Spleen (tissue), 11 donors: ENCODE data around the gene CDK8. TPM values are rescaled to one million over a fixed set of nuclear protein-coding genes. Genes with fewer than 3 reads are reported as not detected.

Source experiments
- DNase-seq: peaks from one replicate; pipeline ENCODE4 v3.0.0-alpha.2; 2020
- H3K27ac ChIP-seq, 8 donors: fragments of 200-600 bp; sonication (generic) in 7 of 8; 1 replicate in 4 of 8; 2 replicates in 4 of 8; pipeline versions ENCODE4 v1.5.0 to v1.8.0; 2016 to 2021; ENCODE audit warnings: inconsistent platforms in 4 of 8, mild to moderate bottlenecking in 4 of 8, moderate library complexity in 1 of 8
- H3K27me3 ChIP-seq, 7 donors: fragments of 200-600 bp; sonication (generic) in 6 of 7; replicated peaks in 1 of 7; 1 replicate in 4 of 7; 2 replicates in 3 of 7; pipeline versions ENCODE4 v1.5.0 to v1.8.0; 2016 to 2021; ENCODE audit warnings: inconsistent platforms in 3 of 7, mild to moderate bottlenecking in 1 of 7
- H3K36me3 ChIP-seq, 6 donors: fragments of 200-600 bp; sonication (generic) in 5 of 6; 1 replicate in 4 of 6; 2 replicates in 2 of 6; pipeline versions ENCODE4 v1.5.0 to v1.8.0; 2016 to 2021; ENCODE audit warnings: inconsistent platforms in 2 of 6
- H3K4me1 ChIP-seq, 6 donors: fragments of 200-600 bp; sonication (generic) in 5 of 6; 1 replicate in 3 of 6; 2 replicates in 3 of 6; pipeline versions ENCODE4 v1.5.0 to v1.8.0; 2016 to 2021; ENCODE audit warnings: inconsistent platforms in 3 of 6
- H3K4me3 ChIP-seq, 8 donors: fragments of 200-600 bp; sonication (generic) in 7 of 8; 1 replicate in 4 of 8; 2 replicates in 4 of 8; pipeline versions ENCODE4 v1.5.0 to v1.8.0; 2016 to 2021; ENCODE audit warnings: inconsistent platforms in 4 of 8, mild to moderate bottlenecking in 4 of 8, moderate library complexity in 2 of 8
- H3K9me3 ChIP-seq, 8 donors: fragments of 200-600 bp; sonication (generic) in 7 of 8; 1 replicate in 4 of 8; 2 replicates in 4 of 8; pipeline versions ENCODE4 v1.5.0 to v1.8.0; 2016 to 2021; ENCODE audit warnings: inconsistent platforms in 4 of 8
- CTCF ChIP-seq, 11 experiments: fragments of 200-600 bp in 7 of 11; fragments of 450-650 bp in 4 of 11; sonication (generic) in 4 of 11; IDR thresholded peaks in 8 of 11; conservative IDR thresholded peaks in 3 of 11; 1 replicate in 7 of 11; 2 replicates in 4 of 11; pipeline versions ENCODE4 v1.4.0 to v1.8.0; 2016 to 2021; ENCODE audit warnings: antibody characterized with exemption in 11 of 11, inconsistent platforms in 4 of 11, mild to moderate bottlenecking in 1 of 11
- POLR2A ChIP-seq, 3 donors: fragments of 450-650 bp; IDR thresholded peaks; one replicate each; pipeline ENCODE4 v1.5.1; 2017; ENCODE audit warnings: antibody characterized with exemption in 3 of 3, mild to moderate bottlenecking in 1 of 3
- POLR2AphosphoS5 ChIP-seq, 3 donors: sonication (generic); formaldehyde crosslinking; IDR thresholded peaks; one replicate each; pipeline ENCODE4 v1.5.1; 2017; ENCODE audit warnings: antibody characterized with exemption in 3 of 3
- WGBS, 5 donors: extraction: QIAGEN DNeasy Blood & Tissue Kit in 3 of 5; methylation state at CpG; one replicate each; pipeline versions ENCODE4 v1.1.5 to v1.1.7; 2013 to 2018; 5-methylcytosine and 5-hydroxymethylcytosine counted together
- intact Hi-C: fragments of 100-400 bp; cut with DNase I; formaldehyde crosslinking; loops from one replicate; pipeline ENCODE4 v1.15.0; 2023; ENCODE audit warnings: low total_unique reads
- polyA plus RNA-seq, 3 donors: library from polyadenylated mRNA; stranded (reverse); fragments of 200-250 nt; gene quantifications; one replicate each; pipeline ENCODE4 v1.2.1, GENCODE V29; 2013
- total RNA-seq, 7 donors: library from RNA; depleted of rRNA in 3 of 7; stranded (reverse); fragments of >200 nt in 3 of 7; fragmentation: NEBNext Ultra II Directional in 4 of 7; extraction: Animal tissue kit (Norgen Biotek cat#: 25700) in 4 of 7; gene quantifications; one replicate each; pipeline versions ENCODE4 v1.1.0 to v1.2.1, GENCODE V29; 2016 to 2021
- donor health status: healthy with polysubstance abuse.
- donor health status: DM: no; HTN: no; CAD: no; lungs with moderate emphysema.
- donor health status: DM: no; HTN: no; CAD: no.
- donor health status: Bipolar disorder and iron deficiency.
- donor health status: healthy.
- donor health status: DM: no; HTN: no; CAD: no.
- donor health status: DM: yes; HTN: yes; CAD: no.

CDK8 gene
- total and polyA plus RNA-seq, 10 donors: 7.8 to 16.4 (median 9.2) TPM

- peak within 1 kb of the TSS; percentile 93 to 98 (median 96) for H3K27ac ChIP-seq
- no peaks in the 10 kb centered on the region for H3K27me3 ChIP-seq
- H3K9me3 ChIP-seq: no peaks in the 10 kb centered on the region
- intact Hi-C loops: loop anchor here (5.0 kb wide), 1 partner anchor 35 kb away; no protein-coding TSS in a partner anchor
- H3K4me3 ChIP-seq: peak within 1 kb of the TSS; percentile 85 to 98 (median 90)
- DNase-seq: peak; percentile 96
- 0 to 1% (median 0%) methylated on average over 48 to 67 of the region's 67 CpGs for WGBS, 5 donors
- H3K36me3 ChIP-seq: peaks cover 3 to 37% (median 28%) of the 10 kb centered on the region in 6 donors
- TF ChIP-seq POLR2AphosphoS5 (IDR thresholded peaks at IDR 0.05): peak; percentile 76 to 91 (median 82)
- peak in 5 of 11 experiments; percentile 8 to 32 (median 16) for TF ChIP-seq CTCF (IDR thresholded peaks at IDR 0.05 in 8 of 11, conservative IDR thresholded peaks at IDR 0.05 in 3 of 11)
- TF ChIP-seq POLR2A (IDR thresholded peaks at IDR 0.05): peak in 2 of 3 donors; percentile 42 to 55
- peaks cover 10 to 45% (median 33%) of the 10 kb centered on the region in 6 donors for H3K4me1 ChIP-seq
These were observed 32.0 kb upstream of the CDK8 start, which contains the start of gene RNF6 for GRCh38 chr13:26221721-26222519. Gene RNF6, minus strand, starts transcription at chr13:26222314. Its CDS starts 2,665 bp downstream, at chr13:26219649.

GRCh38 chr13:26222520-26223046 is 31.3 kb upstream of the CDK8 start:
- H3K4me1 ChIP-seq: peaks cover 10 to 45% (median 33%) of the 10 kb centered on the region in 6 donors
- intact Hi-C loops: loop anchor here (5.0 kb wide), 1 partner anchor 35 kb away; no protein-coding TSS in a partner anchor
- no peak for DNase-seq
- TF ChIP-seq CTCF (IDR thresholded peaks at IDR 0.05 in 8 of 11, conservative IDR thresholded peaks at IDR 0.05 in 3 of 11) (no peak), POLR2A (IDR thresholded peaks at IDR 0.05) (no peak), POLR2AphosphoS5 (IDR thresholded peaks at IDR 0.05) (no peak)
- peak overlapping the region; percentile 85 to 98 (median 90) for H3K4me3 ChIP-seq
- H3K27me3 ChIP-seq: no peaks in the 10 kb centered on the region
- peak overlapping the region; percentile 93 to 98 (median 96) for H3K27ac ChIP-seq
- 25 to 34% (median 31%) methylated on average over 16 of the region's 16 CpGs for WGBS, 5 donors
- peaks cover 2 to 31% (median 21%) of the 10 kb centered on the region in 6 donors for H3K36me3 ChIP-seq
- no peaks in the 10 kb centered on the region for H3K9me3 ChIP-seq

- no peak for DNase-seq
- intact Hi-C loops: no loop called here
- Histone ChIP-seq H3K4me1 (peaks cover 0 to 13% (median 10%) of the 10 kb centered on the region in 6 donors), H3K27ac (no peak overlapping the region), H3K9me3 (no peaks in the 10 kb centered on the region), H3K4me3 (no peak overlapping the region), H3K36me3 (no peaks in the 10 kb centered on the region), H3K27me3 (peaks cover 0 to 4% (median 0%) of the 10 kb centered on the region in 7 donors)
- TF ChIP-seq POLR2A (IDR thresholded peaks at IDR 0.05): no peak
- TF ChIP-seq CTCF (IDR thresholded peaks at IDR 0.05 in 8 of 11, conservative IDR thresholded peaks at IDR 0.05 in 3 of 11): no peak
- TF ChIP-seq POLR2AphosphoS5 (IDR thresholded peaks at IDR 0.05): no peak
- WGBS, 5 donors: 78 to 88% (median 82%) methylated on average over 7 of the region's 7 CpGs
These were observed 27.9 kb upstream of the CDK8 start for GRCh38 chr13:26225896-26226617.
